ENCODE data around the gene RPS6KL1. TPM values are rescaled to one million over a fixed set of nuclear protein-coding genes. Genes with fewer than 3 reads are reported as not detected.
A peak's percentile ranks its signal among the peaks of the same experiment; 100 is the strongest.

RPS6KL1 gene
- total RNA-seq, 1 donor = 0.09 TPM

DNA sequence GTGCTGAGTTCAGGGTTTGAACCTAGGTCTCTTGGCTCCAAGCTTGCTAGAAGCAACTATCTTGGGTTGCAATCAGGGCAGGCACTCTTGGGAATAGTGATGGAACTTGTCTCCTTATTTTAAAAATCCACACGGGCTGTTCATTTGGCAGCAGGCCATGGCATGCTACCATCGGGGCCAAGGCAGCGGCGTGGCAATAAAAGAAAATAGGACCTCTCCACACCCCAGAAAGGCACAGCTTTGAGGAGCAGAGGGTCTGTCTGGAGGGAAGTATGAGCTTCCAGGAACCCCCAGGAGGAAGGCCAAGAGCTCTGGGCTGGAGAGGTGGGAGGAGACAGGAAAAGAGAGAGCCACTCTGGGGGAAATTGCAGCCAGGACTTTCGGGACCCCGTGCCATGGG, 15.3 kb downstream of the RPS6KL1 start:
- DNase-seq (ENCODE audit: low read depth) = no peak
- TF ChIP-seq, protein P1, sequence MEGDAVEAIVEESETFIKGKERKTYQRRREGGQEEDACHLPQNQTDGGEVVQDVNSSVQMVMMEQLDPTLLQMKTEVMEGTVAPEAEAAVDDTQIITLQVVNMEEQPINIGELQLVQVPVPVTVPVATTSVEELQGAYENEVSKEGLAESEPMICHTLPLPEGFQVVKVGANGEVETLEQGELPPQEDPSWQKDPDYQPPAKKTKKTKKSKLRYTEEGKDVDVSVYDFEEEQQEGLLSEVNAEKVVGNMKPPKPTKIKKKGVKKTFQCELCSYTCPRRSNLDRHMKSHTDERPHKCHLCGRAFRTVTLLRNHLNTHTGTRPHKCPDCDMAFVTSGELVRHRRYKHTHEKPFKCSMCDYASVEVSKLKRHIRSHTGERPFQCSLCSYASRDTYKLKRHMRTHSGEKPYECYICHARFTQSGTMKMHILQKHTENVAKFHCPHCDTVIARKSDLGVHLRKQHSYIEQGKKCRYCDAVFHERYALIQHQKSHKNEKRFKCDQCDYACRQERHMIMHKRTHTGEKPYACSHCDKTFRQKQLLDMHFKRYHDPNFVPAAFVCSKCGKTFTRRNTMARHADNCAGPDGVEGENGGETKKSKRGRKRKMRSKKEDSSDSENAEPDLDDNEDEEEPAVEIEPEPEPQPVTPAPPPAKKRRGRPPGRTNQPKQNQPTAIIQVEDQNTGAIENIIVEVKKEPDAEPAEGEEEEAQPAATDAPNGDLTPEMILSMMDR (IDR thresholded peaks at IDR 0.05; ENCODE audit: insufficient read depth, low read length) = no peak
- H3K4me3 ChIP-seq (ENCODE audit: low read depth, low read length) = no peak overlapping the region

DNA sequence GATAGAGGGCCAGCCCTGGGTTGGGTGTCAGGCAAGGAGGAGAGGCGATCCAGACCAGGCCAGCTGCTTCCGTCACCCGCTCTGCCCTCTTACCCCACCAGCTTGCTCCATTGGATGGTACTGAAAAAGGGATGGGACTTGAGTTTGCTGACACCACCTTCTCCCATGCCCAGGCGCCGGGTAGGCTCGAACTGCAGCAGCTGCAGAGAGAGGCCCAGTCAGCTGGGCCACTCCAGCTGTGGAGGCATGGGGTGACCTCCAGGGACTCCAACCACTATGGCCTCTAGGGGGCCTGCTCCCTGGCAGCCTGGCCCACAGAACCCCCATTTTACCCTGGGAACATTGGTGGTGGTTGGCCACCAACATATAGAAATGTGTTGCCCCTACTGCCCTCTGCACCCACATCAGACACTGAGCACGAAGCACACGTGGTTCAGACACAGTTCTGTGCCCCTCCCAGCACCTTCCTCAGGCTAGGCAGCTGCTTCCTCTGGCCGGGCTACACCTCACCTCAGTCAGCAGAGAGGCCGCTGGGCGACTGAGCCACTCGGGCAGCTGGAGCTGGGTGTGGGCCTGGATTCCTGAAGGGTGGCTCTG, 16.0 kb downstream of the RPS6KL1 start:
- TF ChIP-seq, protein P1 (IDR thresholded peaks at IDR 0.05; ENCODE audit: insufficient read depth, low read length) = no peak
- no peak for DNase-seq (ENCODE audit: low read depth)
- no peak overlapping the region for H3K4me3 ChIP-seq (ENCODE audit: low read depth, low read length)

DNA sequence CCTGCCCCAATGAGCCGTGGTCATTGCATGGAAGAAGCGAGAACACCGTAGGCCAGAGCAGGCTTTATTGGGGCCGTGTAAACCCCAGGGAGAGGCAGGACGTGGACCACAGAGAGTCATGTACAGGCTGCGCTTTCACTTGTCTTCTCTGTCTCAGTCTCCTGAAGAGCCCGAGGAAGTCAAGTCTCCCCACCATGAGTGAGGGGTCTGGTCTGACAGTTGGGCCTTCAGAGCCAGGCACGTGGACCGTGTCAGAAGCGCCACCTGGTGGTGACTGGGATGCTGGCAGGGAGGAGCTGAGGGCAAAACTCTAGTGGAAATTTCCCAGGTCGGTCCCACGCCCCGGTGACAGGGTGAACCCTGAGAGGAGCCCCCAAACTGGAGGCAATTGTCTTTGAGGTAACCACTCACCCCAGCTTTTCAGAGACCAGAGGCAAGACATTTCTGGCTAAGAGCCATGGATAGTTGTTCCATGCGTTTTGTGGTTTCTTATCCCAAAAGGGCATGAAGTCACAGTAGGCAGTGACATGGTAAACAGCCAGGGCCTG, 17.4 kb downstream of the RPS6KL1 start:
- H3K4me3 ChIP-seq (ENCODE audit: low read depth, low read length) = no peak overlapping the region
- TF ChIP-seq, protein P1 (IDR thresholded peaks at IDR 0.05; ENCODE audit: insufficient read depth, low read length) = peak; percentile 97
- peak; percentile 62 for DNase-seq (ENCODE audit: low read depth)

DNA sequence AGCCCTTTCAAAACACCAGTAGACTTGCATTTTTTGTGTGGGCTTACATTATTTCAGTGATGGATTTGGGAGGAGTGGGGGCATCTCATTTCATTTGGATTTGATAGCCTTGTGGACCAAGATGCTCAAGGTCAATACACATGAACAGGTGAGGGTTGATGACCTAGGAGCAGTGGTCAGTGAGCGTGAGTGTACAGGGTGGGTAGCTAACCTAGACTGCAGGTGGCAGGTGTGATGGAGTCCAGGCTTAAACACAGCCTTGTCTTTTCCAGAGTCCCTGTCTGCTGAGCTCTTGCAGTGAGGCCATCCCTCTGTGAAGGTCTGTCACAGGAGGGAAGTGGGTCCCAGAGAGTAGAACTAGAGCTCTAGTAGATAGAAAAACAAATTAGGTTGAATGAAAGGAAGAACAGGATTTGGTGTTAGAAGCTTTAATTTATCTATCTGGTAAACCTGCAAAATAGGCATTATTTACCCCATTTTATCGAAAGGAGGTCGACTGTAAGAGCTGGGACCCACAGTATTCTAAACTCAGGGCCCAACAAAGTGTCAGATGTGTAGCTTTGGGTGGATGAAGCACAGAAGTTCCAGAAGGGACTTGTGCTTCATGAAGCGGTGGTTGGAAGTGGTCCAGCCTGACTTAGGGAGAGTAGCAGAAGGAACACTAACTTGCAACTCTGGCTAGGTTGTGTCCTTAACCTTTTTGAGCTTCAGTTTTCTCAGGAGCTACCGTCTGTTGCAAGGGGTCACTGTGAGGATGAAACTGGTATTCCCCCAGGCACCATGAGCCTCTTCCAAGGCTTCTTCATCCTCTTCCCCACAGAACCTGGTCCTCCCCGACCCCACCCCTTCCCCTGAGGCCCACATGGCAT, 18.2 kb downstream of the RPS6KL1 start:
- DNase-seq (ENCODE audit: low read depth) = no peak
- H3K4me3 ChIP-seq (ENCODE audit: low read depth, low read length) = no peak overlapping the region
- TF ChIP-seq, protein P1 (IDR thresholded peaks at IDR 0.05; ENCODE audit: insufficient read depth, low read length) = no peak

DNA sequence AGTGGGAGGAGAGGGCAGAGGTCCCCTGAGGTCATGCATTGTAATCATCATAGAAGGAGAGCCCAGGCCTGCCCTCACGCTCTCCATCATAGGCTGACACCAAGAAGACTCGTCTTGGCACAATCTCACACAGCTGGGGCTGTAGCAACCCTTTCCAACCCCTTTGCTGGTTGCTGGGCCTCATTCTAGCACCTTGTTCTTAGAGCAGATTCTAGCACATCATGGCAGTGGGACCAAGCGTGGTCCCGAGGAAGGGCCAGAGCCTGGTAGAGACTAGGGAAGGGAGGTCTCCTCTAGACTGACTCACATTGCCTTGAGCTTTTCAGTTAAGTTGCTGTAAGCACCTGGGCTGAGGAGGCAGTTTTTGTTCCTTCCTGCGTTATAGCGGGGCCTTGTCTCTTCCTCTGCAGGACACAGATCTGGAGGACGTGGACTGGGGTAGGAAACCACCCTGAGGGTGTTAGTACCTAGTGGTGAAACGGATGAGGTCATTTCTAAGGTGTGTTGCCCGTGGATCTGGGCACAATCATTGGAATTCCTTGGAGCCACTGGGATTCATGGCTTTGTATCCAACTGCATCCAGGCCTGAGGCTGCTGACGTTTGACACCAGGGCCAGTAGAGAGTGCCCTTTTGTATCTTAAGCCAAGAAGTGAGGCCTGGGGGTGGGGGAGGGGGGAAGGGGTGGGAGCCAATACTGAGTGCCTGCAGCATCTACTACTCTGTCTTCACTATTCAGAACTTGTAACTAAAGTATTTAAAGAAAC, 19.9 kb downstream of the RPS6KL1 start:
- H3K4me3 ChIP-seq (ENCODE audit: low read depth, low read length) = no peak overlapping the region
- TF ChIP-seq, protein P1 (IDR thresholded peaks at IDR 0.05; ENCODE audit: insufficient read depth, low read length) = no peak

DNA sequence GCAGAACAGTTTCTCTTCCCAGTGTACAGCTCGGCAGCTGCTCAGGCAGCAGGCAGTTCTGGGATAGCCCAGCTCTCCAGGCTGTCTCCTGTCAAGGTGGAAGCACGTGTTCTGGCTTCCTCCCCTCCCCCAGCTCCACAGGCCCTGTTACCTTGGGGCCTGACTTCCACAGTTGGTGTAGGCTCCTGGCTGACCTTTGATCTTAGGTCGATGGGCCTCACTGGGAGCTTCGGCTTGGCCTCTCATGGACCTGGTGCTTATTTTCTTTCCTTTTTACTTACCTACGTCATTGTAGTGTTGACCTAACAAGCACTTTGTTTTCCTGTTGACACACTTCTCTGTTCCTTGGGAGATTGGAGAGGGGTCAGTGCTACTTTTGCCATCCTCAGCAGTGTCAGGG, 24.4 kb downstream of the RPS6KL1 start:
- no peak for DNase-seq (ENCODE audit: low read depth)
- TF ChIP-seq, protein P1 (IDR thresholded peaks at IDR 0.05; ENCODE audit: insufficient read depth, low read length) = no peak

More for the DNA sequence above, 19.9 kb downstream of the RPS6KL1 start:
- DNase-seq (ENCODE audit: low read depth) = no peak

More for the DNA sequence above, 24.4 kb downstream of the RPS6KL1 start:
- no peak overlapping the region for H3K4me3 ChIP-seq (ENCODE audit: low read depth, low read length)
